HepG2 (cell line): ENCODE results near the gene TRIM37. TPM values are rescaled to one million over a fixed set of nuclear protein-coding genes. Genes with fewer than 3 reads are reported as not detected.
A peak's percentile ranks its signal among the peaks of the same experiment; 100 is the strongest.

Experiments
- FOXO1 ChIP-seq: sonication (generic); formaldehyde crosslinking; IDR thresholded peaks from 2 replicates; pipeline ENCODE4 v1.4.0; 2020; ENCODE audit warnings: missing genetic modification reagents
- GATAD2A ChIP-seq: IDR thresholded peaks from 2 replicates; pipeline ENCODE4 v1.6.1; 2016
- GPN1 ChIP-seq: sonication (generic); formaldehyde crosslinking; IDR thresholded peaks from 2 replicates; pipeline ENCODE4 v1.5.1; 2020; ENCODE audit warnings: missing genetic modification reagents, borderline replicate concordance
- HDAC2 ChIP-seq: sonication (generic); formaldehyde crosslinking; IDR thresholded peaks from 2 replicates; pipeline ENCODE4 v1.4.0; 2020; ENCODE audit warnings: missing genetic modification reagents
- KAT7 ChIP-seq: IDR thresholded peaks from 2 replicates; pipeline ENCODE4 v1.6.1; 2018; ENCODE audit warnings: borderline replicate concordance, missing compliant biosample characterization
- KDM5A ChIP-seq: fragments of 200-600 bp; sonication (generic); IDR thresholded peaks from 2 replicates; pipeline ENCODE4 v1.7.0; 2018; ENCODE audit warnings: antibody characterized with exemption, mild to moderate bottlenecking, low read length, borderline replicate concordance
- PBX2 ChIP-seq: IDR thresholded peaks from 2 replicates; pipeline ENCODE4 v1.6.1; 2016; ENCODE audit warnings: control low read depth
- PRDM10 ChIP-seq: sonication (generic); formaldehyde crosslinking; IDR thresholded peaks from 2 replicates; pipeline ENCODE4 v1.4.0; 2020; ENCODE audit warnings: low read depth, missing genetic modification reagents
- RERE ChIP-seq: IDR thresholded peaks from 2 replicates; pipeline ENCODE4 v1.6.1; 2016; ENCODE audit warnings: low read depth, missing genetic modification reagents, missing compliant biosample characterization
- SNAPC5 ChIP-seq: sonication (generic); formaldehyde crosslinking; IDR thresholded peaks from 2 replicates; pipeline ENCODE4 v1.8.1; 2023; ENCODE audit warnings: mild to moderate bottlenecking, missing genetic modification reagents, borderline replicate concordance
- TIGD3 ChIP-seq: sonication (generic); formaldehyde crosslinking; IDR thresholded peaks from 2 replicates; pipeline ENCODE4 v1.5.1; 2020; ENCODE audit warnings: mild to moderate bottlenecking, missing genetic modification reagents, borderline replicate concordance
- U2AF1 ChIP-seq: fragments of 200-400 bp; formaldehyde crosslinking; optimal IDR thresholded peaks from 2 replicates; pipeline ENCODE3; 2017; ENCODE audit warnings: mild to moderate bottlenecking, low read depth, low read length
- ZFP62 ChIP-seq: sonication (generic); formaldehyde crosslinking; IDR thresholded peaks from 2 replicates; pipeline ENCODE4 v1.4.0; 2020; ENCODE audit warnings: missing genetic modification reagents
- ZNF326 ChIP-seq: sonication (generic); formaldehyde crosslinking; IDR thresholded peaks from 2 replicates; pipeline ENCODE4 v1.4.0; 2020; ENCODE audit warnings: missing genetic modification reagents, borderline replicate concordance
- ZNF605 ChIP-seq: sonication (generic); formaldehyde crosslinking; IDR thresholded peaks from 2 replicates; pipeline ENCODE4 v1.8.0; 2022; ENCODE audit warnings: mild to moderate bottlenecking, missing genetic modification reagents
- polyA plus RNA-seq, 8 experiments: library from polyadenylated mRNA; depleted of rRNA in 3 of 8; stranded (reverse) in 7 of 8; unstranded in 1 of 8; fragments of >200 nt; fragmentation: Illumina TruSeq in 4 of 8; extraction: Trizol in 4 of 8; gene quantifications; 2 replicates each; pipeline versions ENCODE4 v1.2.1 to v1.2.3, GENCODE V29; 2011 to 2016; ENCODE audit warnings: low read depth in 4 of 8, missing spikeins in 1 of 8, mixed read lengths in 1 of 8; ENCODE audit not compliant: insufficient read depth in 1 of 8
- total RNA-seq, 5 experiments: library from RNA; depleted of rRNA; stranded (reverse); fragments of >200 nt; fragmentation: Illumina TruSeq; extraction: Trizol; gene quantifications; 2 replicates each; pipeline ENCODE4 v1.2.3, GENCODE V29; 2016; ENCODE audit warnings: low read depth in 1 of 5
- TF ChIP-seq, protein P1 (sequence below): sonication (generic); formaldehyde crosslinking; IDR thresholded peaks from 2 replicates; pipeline ENCODE4 v1.4.0; 2020; ENCODE audit warnings: missing genetic modification reagents; ENCODE audit errors: not compliant biosample characterization
- TF ChIP-seq, protein P2 (sequence below): sonication (generic); formaldehyde crosslinking; IDR thresholded peaks from 2 replicates; pipeline ENCODE4 v1.5.0; 2020; ENCODE audit warnings: missing genetic modification reagents

TRIM37 gene
- total and polyA plus RNA-seq, 2 of the 13 experiments (the other 11 are each of a cell fraction or from before 2014, with no cell fraction given): 12.4 to 39.1 TPM

DNA sequence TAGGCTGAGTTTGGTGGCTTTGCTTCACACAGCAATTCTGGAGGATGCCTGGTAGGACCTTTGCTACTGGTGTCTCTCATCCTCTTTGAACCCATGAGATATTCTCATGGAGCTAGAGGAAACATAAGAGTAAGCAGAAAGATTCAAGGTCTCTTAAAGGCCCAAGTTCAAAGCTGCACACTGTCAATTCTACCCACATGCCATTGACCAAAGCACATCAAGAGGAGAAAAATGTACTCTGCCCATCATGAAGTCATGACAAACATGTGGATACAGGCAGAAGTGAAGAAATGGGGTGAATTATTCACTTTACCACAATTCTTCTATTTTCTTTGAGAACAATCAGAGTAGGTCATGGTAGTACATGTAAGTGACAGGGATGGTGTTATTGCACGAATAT is 35.2 kb upstream of the TRIM37 start (continued):
- TF ChIP-seq ZNF326 (CRISPR knock-in tag) (no peak), ZFP62 (no peak), RERE (CRISPR knock-in tag) (no peak), HDAC2 (CRISPR knock-in tag) (no peak), GATAD2A (no peak), PRDM10 (CRISPR knock-in tag) (no peak), KDM5A (no peak), U2AF1 (no peak), GPN1 (CRISPR knock-in tag) (no peak), KAT7 (CRISPR knock-in tag) (no peak), PBX2 (CRISPR knock-in tag) (no peak), ZNF605 (CRISPR knock-in tag) (0 out of 2 replicates have a peak, but pooled peaks have one; percentile 7), TIGD3 (CRISPR knock-in tag) (no peak), FOXO1 (no peak; the same call in 1 of the 2 replicates), SNAPC5 (CRISPR knock-in tag) (no peak)
- TF ChIP-seq, protein P1, sequence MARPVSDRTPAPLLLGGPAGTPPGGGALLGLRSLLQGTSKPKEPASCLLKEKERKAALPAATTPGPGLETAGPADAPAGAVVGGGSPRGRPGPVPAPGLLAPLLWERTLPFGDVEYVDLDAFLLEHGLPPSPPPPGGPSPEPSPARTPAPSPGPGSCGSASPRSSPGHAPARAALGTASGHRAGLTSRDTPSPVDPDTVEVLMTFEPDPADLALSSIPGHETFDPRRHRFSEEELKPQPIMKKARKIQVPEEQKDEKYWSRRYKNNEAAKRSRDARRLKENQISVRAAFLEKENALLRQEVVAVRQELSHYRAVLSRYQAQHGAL (CRISPR knock-in tag): no peak
- TF ChIP-seq, protein P2, sequence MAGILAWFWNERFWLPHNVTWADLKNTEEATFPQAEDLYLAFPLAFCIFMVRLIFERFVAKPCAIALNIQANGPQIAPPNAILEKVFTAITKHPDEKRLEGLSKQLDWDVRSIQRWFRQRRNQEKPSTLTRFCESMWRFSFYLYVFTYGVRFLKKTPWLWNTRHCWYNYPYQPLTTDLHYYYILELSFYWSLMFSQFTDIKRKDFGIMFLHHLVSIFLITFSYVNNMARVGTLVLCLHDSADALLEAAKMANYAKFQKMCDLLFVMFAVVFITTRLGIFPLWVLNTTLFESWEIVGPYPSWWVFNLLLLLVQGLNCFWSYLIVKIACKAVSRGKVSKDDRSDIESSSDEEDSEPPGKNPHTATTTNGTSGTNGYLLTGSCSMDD: no peak
